GM12874 (cell line): Measurements from ENCODE around the gene DUSP23.

Experiments used
- CTCF ChIP-seq: IDR thresholded peaks from 2 replicates; pipeline ENCODE4 v1.5.1; 2011; ENCODE audit warnings: low read depth, mild to moderate bottlenecking, control low read depth, low read length, moderate library complexity; ENCODE audit not compliant: insufficient read depth

The DUSP23 gene

GRCh38 chr1:159751031-159751430, 29.7 kb upstream of the DUSP23 start:
- no peak for TF ChIP-seq CTCF

GRCh38 chr1:159752135-159752580, 28.6 kb upstream of the DUSP23 start:
- no peak for TF ChIP-seq CTCF

- TF ChIP-seq CTCF: no peak
Measured at GRCh38 chr1:159753386-159753785, 27.4 kb upstream of the DUSP23 start.

GRCh38 chr1:159755451-159756007, 25.2 kb upstream of the DUSP23 start:
- no peak for TF ChIP-seq CTCF

GRCh38 chr1:159756397-159756796, 24.4 kb upstream of the DUSP23 start:
- TF ChIP-seq CTCF: no peak

GRCh38 chr1:159763686-159764085, 17.1 kb upstream of the DUSP23 start:
- TF ChIP-seq CTCF: no peak

GRCh38 chr1:159765806-159766205, 15.0 kb upstream of the DUSP23 start:
- TF ChIP-seq CTCF: no peak
